Measurements from ENCODE around the gene SETX.

Gene SETX

DNA sequence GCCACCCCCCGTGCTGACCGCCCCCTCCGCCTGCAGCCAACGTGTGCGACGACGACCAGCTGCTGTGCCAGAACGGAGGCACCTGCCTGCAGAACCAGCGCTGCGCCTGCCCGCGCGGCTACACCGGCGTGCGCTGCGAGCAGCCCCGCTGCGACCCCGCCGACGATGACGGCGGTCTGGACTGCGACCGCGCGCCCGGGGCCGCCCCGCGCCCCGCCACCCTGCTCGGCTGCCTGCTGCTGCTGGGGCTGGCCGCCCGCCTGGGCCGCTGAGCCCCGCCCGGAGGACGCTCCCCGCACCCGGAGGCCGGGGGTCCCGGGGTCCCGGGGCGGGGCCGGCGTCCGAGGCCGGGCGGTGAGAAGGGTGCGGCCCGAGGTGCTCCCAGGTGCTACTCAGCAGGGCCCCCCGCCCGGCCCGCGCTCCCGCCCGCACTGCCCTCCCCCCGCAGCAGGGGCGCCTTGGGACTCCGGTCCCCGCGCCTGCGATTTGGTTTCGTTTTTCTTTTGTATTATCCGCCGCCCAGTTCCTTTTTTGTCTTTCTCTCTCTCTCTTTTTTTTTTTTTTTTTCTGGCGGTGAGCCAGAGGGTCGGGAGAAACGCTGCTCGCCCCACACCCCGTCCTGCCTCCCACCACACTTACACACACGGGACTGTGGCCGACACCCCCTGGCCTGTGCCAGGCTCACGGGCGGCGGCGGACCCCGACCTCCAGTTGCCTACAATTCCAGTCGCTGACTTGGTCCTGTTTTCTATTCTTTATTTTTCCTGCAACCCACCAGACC, 112.8 kb downstream of the SETX start:
- peak; percentile 46 for FAIRE-seq
- no peak for DNase-seq (ENCODE audit: extremely low spot score, insufficient read length, low read depth)

DNA sequence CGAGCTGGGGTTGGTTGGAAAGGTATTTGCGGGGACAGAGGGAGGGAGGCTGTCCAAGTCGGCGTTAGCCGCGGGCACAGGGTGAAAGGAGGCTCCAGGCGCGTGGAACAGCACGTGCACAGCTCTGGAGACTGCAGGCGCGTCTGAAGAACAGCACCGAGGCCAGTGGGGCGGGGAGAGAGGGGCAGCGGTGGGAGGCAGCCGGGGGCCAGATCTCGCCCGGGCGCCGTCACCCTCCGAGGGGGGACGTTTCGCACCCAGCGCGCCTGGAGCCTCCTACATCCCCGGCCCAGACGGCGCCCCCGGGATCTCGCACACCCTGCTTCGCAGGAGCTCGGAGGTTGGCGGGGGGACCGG, 113.3 kb downstream of the SETX start:
- DNase-seq (ENCODE audit: extremely low spot score, insufficient read length, low read depth) (no peak), FAIRE-seq (no peak)

GRCh38 chr9:132240841-132241482, 113.8 kb downstream of the SETX start:
- peak; percentile 97 for DNase-seq (ENCODE audit: extremely low spot score, insufficient read length, low read depth)
- FAIRE-seq, result peak; percentile 92

DNA sequence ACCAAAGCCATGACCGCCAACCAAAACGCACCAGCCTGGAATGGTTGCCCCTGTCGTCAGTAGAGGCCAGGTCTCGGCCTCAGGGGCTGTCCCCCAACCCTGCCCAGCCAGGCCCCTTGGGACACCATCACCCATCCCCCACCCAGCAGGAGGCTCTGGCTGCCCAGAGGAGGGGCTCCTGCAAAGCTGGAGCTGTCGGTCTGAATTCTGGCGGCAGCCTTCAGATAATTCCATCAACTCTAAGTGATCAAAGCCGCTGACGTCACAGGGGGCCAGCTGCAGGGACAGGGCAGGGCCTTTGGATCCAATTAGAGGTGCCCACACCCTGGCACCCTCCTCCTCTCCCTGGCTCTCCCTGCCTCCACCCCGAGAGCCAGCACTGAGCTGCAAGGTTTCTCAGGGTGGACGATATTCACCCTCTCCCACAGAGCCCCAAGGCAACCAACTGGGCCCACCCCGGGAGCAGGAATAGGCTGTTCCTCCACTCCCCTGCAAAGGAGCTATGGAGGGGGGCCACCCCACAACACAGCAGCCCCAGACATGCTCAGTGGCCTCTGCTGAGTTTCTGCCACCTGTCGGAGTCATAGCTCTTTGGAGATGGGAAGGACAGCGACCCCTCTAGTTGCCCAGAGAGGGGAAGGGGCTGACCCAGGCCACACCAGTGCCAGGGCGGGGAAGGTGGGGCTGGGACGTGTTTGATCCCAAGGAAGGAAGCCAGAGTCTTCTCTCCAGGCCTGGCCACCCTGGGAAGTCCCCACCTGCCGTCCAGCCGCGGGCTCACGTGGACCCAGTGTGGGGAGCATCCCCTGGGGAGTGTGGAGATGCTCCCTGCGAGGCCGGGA, 114.6 kb downstream of the SETX start:
- FAIRE-seq, result no peak
- no peak for DNase-seq (ENCODE audit: extremely low spot score, insufficient read length, low read depth)

GRCh38 chr9:132239518-132239917, 115.3 kb downstream of the SETX start:
- no peak for DNase-seq (ENCODE audit: extremely low spot score, insufficient read length, low read depth)
- no peak for FAIRE-seq

GRCh38 chr9:132238992-132239391, 115.8 kb downstream of the SETX start:
- no peak for DNase-seq (ENCODE audit: extremely low spot score, insufficient read length, low read depth)
- no peak for FAIRE-seq

- FAIRE-seq, result no peak
- no peak for DNase-seq (ENCODE audit: extremely low spot score, insufficient read length, low read depth)
Observed at GRCh38 chr9:132238026-132238972, 116.5 kb downstream of the SETX start.

DNA sequence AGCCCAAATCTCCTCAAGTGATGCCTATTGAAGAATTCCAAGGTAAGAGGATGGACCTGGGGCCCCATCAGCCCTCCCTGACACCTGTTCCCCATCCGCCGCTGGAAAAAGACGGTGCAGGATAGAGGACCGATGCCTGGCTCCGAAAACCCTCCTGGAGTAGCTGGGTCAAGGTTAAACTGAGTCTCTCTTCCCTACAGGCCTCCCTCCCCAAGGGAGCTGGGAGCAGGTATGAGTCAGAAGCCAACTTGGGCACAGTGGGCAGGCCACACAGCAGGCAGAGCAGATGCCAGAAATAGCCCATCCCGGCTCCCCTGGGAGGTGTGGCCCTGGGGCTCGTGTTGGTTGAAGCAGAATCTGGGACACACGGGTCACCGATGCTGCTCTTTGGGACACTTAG, 117.3 kb downstream of the SETX start:
- DNase-seq (ENCODE audit: extremely low spot score, insufficient read length, low read depth) (no peak), FAIRE-seq (no peak)

- FAIRE-seq (no peak), DNase-seq (ENCODE audit: extremely low spot score, insufficient read length, low read depth) (no peak)
Observed at GRCh38 chr9:132236662-132237311, 118.0 kb downstream of the SETX start.

- DNase-seq (ENCODE audit: extremely low spot score, insufficient read length, low read depth) (peak; percentile 65), FAIRE-seq (peak; percentile 88)
Observed at GRCh38 chr9:132235894-132236661, 118.7 kb downstream of the SETX start.

- FAIRE-seq, result no peak
- DNase-seq (ENCODE audit: extremely low spot score, insufficient read length, low read depth), result no peak
Observed at GRCh38 chr9:132235125-132235524, 119.7 kb downstream of the SETX start.

- no peak for DNase-seq (ENCODE audit: extremely low spot score, insufficient read length, low read depth)
- no peak for FAIRE-seq
Observed at GRCh38 chr9:132234535-132234934, 120.3 kb downstream of the SETX start.

- DNase-seq (ENCODE audit: extremely low spot score, insufficient read length, low read depth) (no peak), FAIRE-seq (no peak)
Observed at GRCh38 chr9:132233138-132233537, 121.6 kb downstream of the SETX start.

GRCh38 chr9:132232522-132232921, 122.3 kb downstream of the SETX start:
- DNase-seq (ENCODE audit: extremely low spot score, insufficient read length, low read depth) (no peak), FAIRE-seq (no peak)

DNA sequence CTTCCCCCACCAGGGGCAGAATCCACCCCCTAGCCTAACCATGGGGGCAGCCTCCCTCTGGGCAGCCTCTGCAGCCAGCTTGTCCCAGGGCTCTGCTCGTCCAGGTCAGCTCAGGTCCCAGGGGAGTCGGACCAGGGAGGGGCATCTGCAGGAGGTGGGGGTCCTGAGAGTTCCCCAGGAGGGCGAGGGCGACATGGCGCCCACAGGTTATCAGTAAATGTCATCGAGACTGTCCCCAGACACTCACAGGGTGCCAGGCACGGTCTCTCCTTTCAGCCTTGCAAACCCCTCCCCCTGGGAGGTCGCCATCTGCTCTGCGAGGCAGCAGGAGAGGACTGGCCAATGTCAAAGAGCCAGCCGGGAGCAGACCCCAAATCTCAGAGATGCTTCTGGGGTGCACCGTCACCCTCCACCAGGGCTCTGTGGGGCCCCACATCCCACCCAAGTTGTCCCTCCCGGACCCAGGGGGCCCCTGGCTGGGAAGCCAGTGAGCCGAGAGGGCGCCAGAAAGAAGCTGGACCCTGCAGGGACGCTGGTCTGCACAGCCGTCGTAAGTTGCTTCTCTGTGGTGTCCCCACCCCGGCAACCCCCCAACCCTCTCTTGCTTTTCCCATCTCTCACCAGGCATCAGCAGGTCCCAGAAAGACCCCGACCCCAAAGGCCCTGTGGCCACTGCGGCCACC, 123.6 kb downstream of the SETX start:
- FAIRE-seq, result no peak
- no peak for DNase-seq (ENCODE audit: extremely low spot score, insufficient read length, low read depth)

- no peak for FAIRE-seq
Observed at GRCh38 chr9:132230605-132231004, 124.2 kb downstream of the SETX start.

DNA sequence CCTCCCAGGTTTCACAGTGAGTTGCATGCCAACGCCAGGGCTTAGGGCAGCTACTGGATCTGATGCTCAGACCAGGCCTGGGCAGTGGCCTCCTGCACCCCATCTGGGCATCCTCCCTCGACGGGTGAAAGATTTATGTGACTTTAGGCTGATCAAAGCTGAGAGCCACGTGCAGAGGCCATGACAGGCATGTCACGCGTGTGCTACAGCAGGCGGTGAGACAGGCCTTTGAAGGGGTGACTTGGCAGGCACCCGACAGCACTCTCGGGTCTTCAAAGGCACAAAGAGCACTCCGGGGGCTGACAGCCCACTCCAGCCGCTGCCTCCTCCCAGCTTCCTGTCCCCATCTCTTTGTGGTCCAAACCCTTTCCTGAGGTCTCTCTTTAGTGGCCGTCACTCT, 126.7 kb downstream of the SETX start:
- FAIRE-seq, result no peak
- DNase-seq (ENCODE audit: extremely low spot score, insufficient read length, low read depth), result no peak

More at GRCh38 chr9:132230605-132231004, 124.2 kb downstream of the SETX start:
- DNase-seq (ENCODE audit: extremely low spot score, insufficient read length, low read depth), result no peak

Data from GM18507 (cell line).